Esophagus muscularis mucosa (tissue), 4 donors: Measurements from ENCODE around the gene ANKFY1. TPM values are rescaled to one million over a fixed set of nuclear protein-coding genes. Genes with fewer than 3 reads are reported as not detected.

Source experiments
- DNase-seq: peaks from one replicate; pipeline ENCODE4 v3.0.0-alpha.2; 2017; ENCODE audit errors: extremely low spot score
- H3K27ac ChIP-seq, 4 donors: fragments of 200-600 bp; sonication (generic); replicated peaks in 1 of 4; 1 replicate in 3 of 4; 2 replicates in 1 of 4; pipeline ENCODE4 v1.5.1; 2016 to 2019; ENCODE audit warnings: mild to moderate bottlenecking in 1 of 4
- H3K27me3 ChIP-seq, 4 donors: fragments of 200-600 bp; sonication (generic); one replicate each; pipeline versions ENCODE4 v1.5.1 to v1.6.0; 2016 to 2019
- H3K36me3 ChIP-seq, 4 donors: fragments of 200-600 bp; sonication (generic); one replicate each; pipeline ENCODE4 v1.5.1; 2016 to 2019
- H3K4me1 ChIP-seq, 4 donors: fragments of 200-600 bp; sonication (generic); one replicate each; pipeline ENCODE4 v1.5.1; 2016 to 2019
- H3K4me3 ChIP-seq, 4 donors: fragments of 200-600 bp; sonication (generic); 1 replicate in 2 of 4; 2 replicates in 2 of 4; pipeline ENCODE4 v1.5.1; 2016 to 2019; ENCODE audit warnings: mild to moderate bottlenecking in 4 of 4, moderate library complexity in 1 of 4
- H3K9me3 ChIP-seq, 4 donors: fragments of 200-600 bp; sonication (generic); 1 replicate in 3 of 4; 2 replicates in 1 of 4; pipeline ENCODE4 v1.5.1; 2016 to 2019
- CTCF ChIP-seq, 3 experiments: fragments of 200-600 bp in 2 of 3; fragments of 450-650 bp in 1 of 3; sonication (generic) in 2 of 3; IDR thresholded peaks; one replicate each; pipeline ENCODE4 v1.5.1; 2017 to 2019; ENCODE audit warnings: antibody characterized with exemption in 3 of 3, mild to moderate bottlenecking in 2 of 3, moderate library complexity in 1 of 3
- EP300 ChIP-seq: sonication (generic); formaldehyde crosslinking; IDR thresholded peaks from one replicate; pipeline ENCODE4 v1.6.1; 2017; ENCODE audit warnings: antibody characterized with exemption
- POLR2A ChIP-seq: fragments of 450-650 bp; IDR thresholded peaks from one replicate; pipeline ENCODE4 v1.6.1; 2017; ENCODE audit warnings: antibody characterized with exemption, moderate library complexity, mild to moderate bottlenecking, low read depth
- POLR2AphosphoS5 ChIP-seq, 2 donors: sonication (generic); formaldehyde crosslinking; IDR thresholded peaks; one replicate each; pipeline ENCODE4 v1.6.1; 2017; ENCODE audit warnings: antibody characterized with exemption in 2 of 2
- WGBS: methylation state at CpG from one replicate; pipeline ENCODE4 v1.1.5; 2018; 5-methylcytosine and 5-hydroxymethylcytosine counted together
- intact Hi-C: fragments of 100-400 bp; cut with DNase I; formaldehyde crosslinking; loops from one replicate; pipeline ENCODE4 v1.15.1; 2023
- total RNA-seq, 4 donors: library from RNA; depleted of rRNA; stranded (reverse); fragments of >200 nt; gene quantifications; one replicate each; pipeline versions ENCODE4 v1.1.0 to v1.2.1, GENCODE V29; 2016

Gene ANKFY1
- total RNA-seq, 4 donors from 2014 or later: 28.2 to 41.0 (median 36.7) TPM

- H3K4me1 ChIP-seq: peaks cover 40 to 61% (median 54%) of the 10 kb centered on the region in 4 donors
- TF ChIP-seq POLR2A (no peak), CTCF (IDR thresholded peaks at IDR 0.05) (no peak), POLR2AphosphoS5 (IDR thresholded peaks at IDR 0.05) (no peak), EP300 (no peak)
- 73% methylated on average over 2 of the region's 2 CpGs for WGBS
- DNase-seq: no peak
- intact Hi-C loops: no loop called here
- no peaks in the 10 kb centered on the region for H3K27me3 ChIP-seq
- H3K9me3 ChIP-seq: no peaks in the 10 kb centered on the region
- peak overlapping the region in 1 of 4 donors; percentile 2 for H3K27ac ChIP-seq
- no peak overlapping the region for H3K4me3 ChIP-seq
- peaks cover 0 to 9% (median 0%) of the 10 kb centered on the region in 4 donors for H3K36me3 ChIP-seq
Observed at GRCh38 chr17:4250887-4251286, 12.9 kb downstream of the ANKFY1 start.

- intact Hi-C loops: no loop called here
Observed at GRCh38 chr17:4249452-4250029, 14.2 kb downstream of the ANKFY1 start.

GRCh38 chr17:4248504-4249277 lies 15.1 kb downstream of the ANKFY1 start:
- no peak overlapping the region for H3K4me3 ChIP-seq
- TF ChIP-seq POLR2AphosphoS5 (IDR thresholded peaks at IDR 0.05): no peak
- TF ChIP-seq POLR2A: no peak
- peaks cover 40 to 83% (median 64%) of the 10 kb centered on the region in 4 donors for H3K4me1 ChIP-seq
- intact Hi-C loops: no loop called here
- no peaks in the 10 kb centered on the region for H3K27me3 ChIP-seq
- peak overlapping the region; percentile 3 to 40 (median 28) for H3K27ac ChIP-seq
- H3K36me3 ChIP-seq: peaks cover 0 to 9% (median 0%) of the 10 kb centered on the region in 4 donors
- DNase-seq: no peak
- no peaks in the 10 kb centered on the region for H3K9me3 ChIP-seq
- WGBS: 87% methylated on average over 7 of the region's 7 CpGs

More at GRCh38 chr17:4249452-4250029, 14.2 kb downstream of the ANKFY1 start:
- no peak for DNase-seq
- H3K4me3 ChIP-seq: no peak overlapping the region
- 52% methylated on average over 4 of the region's 4 CpGs for WGBS
- H3K4me1 ChIP-seq: peaks cover 40 to 74% (median 62%) of the 10 kb centered on the region in 4 donors
- H3K27ac ChIP-seq: peak overlapping the region in 3 of 4 donors; percentile 13 to 40 (median 39)
- peaks cover 0 to 9% (median 0%) of the 10 kb centered on the region in 4 donors for H3K36me3 ChIP-seq
- TF ChIP-seq EP300: no peak
- TF ChIP-seq CTCF (IDR thresholded peaks at IDR 0.05): peak; percentile 28 to 49 (median 35)
- no peak for TF ChIP-seq POLR2AphosphoS5 (IDR thresholded peaks at IDR 0.05)
- no peaks in the 10 kb centered on the region for H3K27me3 ChIP-seq
- H3K9me3 ChIP-seq: no peaks in the 10 kb centered on the region

GRCh38 chr17:4247971-4248388 lies 15.8 kb downstream of the ANKFY1 start:
- Histone ChIP-seq H3K27me3 (no peaks in the 10 kb centered on the region), H3K36me3 (peaks cover 0 to 9% (median under 1%) of the 10 kb centered on the region in 4 donors), H3K9me3 (no peaks in the 10 kb centered on the region), H3K4me3 (no peak overlapping the region), H3K4me1 (peaks cover 42 to 86% (median 64%) of the 10 kb centered on the region in 4 donors), H3K27ac (peak overlapping the region in 1 of 4 donors; percentile 40)
- no peak for TF ChIP-seq EP300
- no peak for DNase-seq
- intact Hi-C loops: no loop called here
- 98% methylated on average over 10 of the region's 11 CpGs for WGBS

- no peak for DNase-seq
- intact Hi-C loops: no loop called here
- TF ChIP-seq POLR2A (no peak), EP300 (no peak)
- no peaks in the 10 kb centered on the region for H3K27me3 ChIP-seq
- no peak overlapping the region for H3K4me3 ChIP-seq
- peaks cover 42 to 83% (median 62%) of the 10 kb centered on the region in 4 donors for H3K4me1 ChIP-seq
- H3K36me3 ChIP-seq: peaks cover 0 to 9% (median 2%) of the 10 kb centered on the region in 4 donors
- no peaks in the 10 kb centered on the region for H3K9me3 ChIP-seq
- 82% methylated on average over 5 of the region's 5 CpGs for WGBS
- no peak overlapping the region for H3K27ac ChIP-seq
Observed at GRCh38 chr17:4247361-4247970, 16.3 kb downstream of the ANKFY1 start.

GRCh38 chr17:4246674-4247073 lies 17.1 kb downstream of the ANKFY1 start:
- H3K9me3 ChIP-seq: no peaks in the 10 kb centered on the region
- H3K27me3 ChIP-seq: no peaks in the 10 kb centered on the region
- intact Hi-C loops: no loop called here
- peaks cover 42 to 76% (median 60%) of the 10 kb centered on the region in 4 donors for H3K4me1 ChIP-seq
- H3K36me3 ChIP-seq: peaks cover 0 to 16% (median 10%) of the 10 kb centered on the region in 4 donors
- no peak overlapping the region for H3K4me3 ChIP-seq
- WGBS: 90% methylated on average over 5 of the region's 5 CpGs
- no peak for DNase-seq
- H3K27ac ChIP-seq: no peak overlapping the region
- TF ChIP-seq POLR2AphosphoS5 (IDR thresholded peaks at IDR 0.05) (no peak), POLR2A (no peak), CTCF (IDR thresholded peaks at IDR 0.05) (no peak), EP300 (no peak)
